ENCODE data around the gene FBXO46.
"Not testable (repeated sequence)": the region's sequence is repeated elsewhere in the genome, so short reads cannot be mapped to it uniquely, and the experiment has no call there.

FBXO46 gene

DNA sequence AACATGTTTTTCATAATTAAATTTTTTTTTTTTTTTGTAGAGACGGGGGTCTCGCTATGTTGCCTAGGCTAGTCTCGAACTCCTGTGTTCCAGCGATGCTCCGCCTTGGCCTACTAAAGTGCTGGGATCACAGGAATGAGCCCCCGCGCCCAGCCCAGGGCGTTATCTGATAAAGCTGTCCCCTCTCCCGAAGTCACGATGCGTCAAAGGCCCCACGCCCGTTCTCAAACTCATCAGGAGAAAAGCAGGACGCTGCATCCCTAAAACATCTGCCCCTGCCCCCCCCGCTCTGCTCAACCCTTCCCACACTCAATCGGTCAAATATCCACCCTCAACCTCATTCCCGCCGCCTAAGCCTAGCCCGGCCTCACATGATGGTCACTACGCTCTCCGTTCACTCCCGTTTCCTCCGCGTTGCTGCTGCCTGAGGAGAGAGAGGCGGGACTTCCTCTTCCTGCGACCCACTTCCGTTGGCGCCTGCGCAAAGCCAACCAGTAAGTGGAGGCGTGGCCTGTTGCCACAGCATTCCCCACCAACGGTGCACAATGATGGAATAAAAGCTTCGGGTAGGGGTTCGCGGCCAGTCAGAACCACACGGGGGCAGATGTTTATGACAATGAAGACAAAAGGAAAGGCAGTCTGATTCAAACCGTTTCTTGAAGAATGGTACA is 39.0 kb downstream of the FBXO46 start, which contains the start of gene SNRPD2:
Gene SNRPD2 (minus strand): TSS at position 438 of the 671 bp plus-strand sequence. CDS start 65 bp downstream, at position 373.
- H3K27me3 Mint-ChIP-seq: no peaks in the 10 kb centered on the region
- no peaks in the 10 kb centered on the region for H3K9me3 Mint-ChIP-seq
- ATAC-seq: peak; percentile 59
- H3K27ac Mint-ChIP-seq: peak within 1 kb of the TSS; percentile 98 to 100
- H3K4me3 Mint-ChIP-seq: peak within 1 kb of the TSS; percentile 98 to 99
- peaks cover 41% of the 10 kb centered on the region for H3K4me1 Mint-ChIP-seq
- DNase-seq: peak; percentile 93 to 94

DNA sequence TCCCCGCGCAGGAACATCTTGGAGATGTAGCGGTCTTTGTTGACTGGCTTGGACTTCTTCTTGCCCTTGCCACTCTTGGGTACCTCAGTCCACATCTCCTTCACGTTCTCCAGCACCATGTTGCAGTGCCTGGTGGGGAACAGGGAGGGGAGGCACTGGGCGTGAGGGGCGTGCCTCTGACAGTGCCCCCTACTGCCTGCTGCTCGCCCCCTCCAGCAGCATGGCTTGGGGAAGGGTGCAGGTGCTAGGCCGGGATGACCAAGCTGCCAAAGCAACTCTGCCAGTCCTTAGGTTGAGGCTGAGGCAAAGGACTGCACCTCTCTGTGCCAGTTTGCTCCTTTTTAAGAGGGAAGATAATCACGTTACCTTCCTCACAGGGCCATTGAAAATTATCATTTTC is 43.1 kb downstream of the FBXO46 start:
- no peaks in the 10 kb centered on the region for H3K9me3 Mint-ChIP-seq
- ATAC-seq: no peak
- no peaks in the 10 kb centered on the region for H3K27me3 Mint-ChIP-seq
- no peak overlapping the region for H3K4me3 Mint-ChIP-seq
- no peak overlapping the region for H3K27ac Mint-ChIP-seq
- peaks cover 28% of the 10 kb centered on the region for H3K4me1 Mint-ChIP-seq
- no peak for DNase-seq

DNA sequence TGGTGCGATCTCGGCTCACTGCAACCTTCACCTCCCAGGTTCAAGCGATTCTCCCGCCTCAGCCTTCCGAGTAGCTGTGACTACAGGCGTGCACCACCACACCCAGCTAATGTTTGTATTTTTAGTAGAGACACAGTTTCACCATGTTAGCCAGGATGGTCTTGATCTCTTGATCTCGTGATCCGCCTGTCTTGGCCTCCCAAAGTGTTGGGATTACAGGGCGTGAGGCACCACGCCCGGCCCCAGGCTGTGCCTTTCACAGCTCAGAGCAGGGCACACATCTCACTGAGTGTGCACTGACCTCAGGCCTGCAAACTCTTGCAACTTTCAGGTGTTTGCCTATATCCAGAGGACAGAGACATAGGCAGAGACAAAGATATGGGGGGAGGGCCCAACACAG is 45.7 kb downstream of the FBXO46 start:
- H3K9me3 Mint-ChIP-seq, DNase-seq, H3K4me3 Mint-ChIP-seq, ATAC-seq, H3K27me3 Mint-ChIP-seq, H3K27ac Mint-ChIP-seq: not testable (repeated sequence)
- peaks cover 23% of the 10 kb centered on the region for H3K4me1 Mint-ChIP-seq

GRCh38 chr19:45682908-45683307 is 47.8 kb downstream of the FBXO46 start:
- Mint-ChIP-seq H3K4me3 (no peak overlapping the region), H3K27ac (peak overlapping the region in 1 of 2 donors; percentile 28), H3K4me1 (peaks cover 18% of the 10 kb centered on the region), H3K9me3 (no peaks in the 10 kb centered on the region), H3K27me3 (no peaks in the 10 kb centered on the region)
- ATAC-seq: no peak
- DNase-seq: no peak

GRCh38 chr19:45682117-45682516 is 48.6 kb downstream of the FBXO46 start:
- no peak for ATAC-seq
- Mint-ChIP-seq H3K9me3 (no peaks in the 10 kb centered on the region), H3K27me3 (no peaks in the 10 kb centered on the region), H3K27ac (no peak overlapping the region), H3K4me3 (peak overlapping the region; percentile 0 to 35), H3K4me1 (peaks cover 26% of the 10 kb centered on the region)
- DNase-seq: no peak

DNA sequence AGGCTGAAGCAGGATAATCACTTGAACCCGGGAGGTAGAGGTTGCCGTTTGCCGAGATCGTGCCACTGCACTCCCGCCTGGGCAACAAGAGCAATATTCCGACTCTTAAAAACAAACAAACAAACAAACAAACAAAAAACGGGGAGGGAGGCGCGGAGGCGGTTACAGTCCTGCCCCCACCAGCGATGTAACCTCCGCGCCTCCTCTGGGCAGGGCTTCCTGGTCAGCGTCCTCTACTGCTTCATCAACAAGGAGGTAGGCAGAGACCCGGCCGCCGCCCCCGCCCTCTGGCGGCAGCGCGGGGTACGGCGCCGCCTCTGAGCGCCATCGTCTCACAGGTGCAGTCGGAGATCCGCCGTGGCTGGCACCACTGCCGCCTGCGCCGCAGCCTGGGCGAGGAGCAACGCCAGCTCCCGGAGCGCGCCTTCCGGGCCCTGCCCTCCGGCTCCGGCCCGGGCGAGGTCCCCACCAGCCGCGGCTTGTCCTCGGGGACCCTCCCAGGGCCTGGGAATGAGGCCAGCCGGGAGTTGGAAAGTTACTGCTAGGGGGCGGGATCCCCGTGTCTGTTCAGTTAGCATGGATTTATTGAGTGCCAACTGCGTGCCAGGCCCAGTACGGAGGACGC is 49.2 kb downstream of the FBXO46 start:
- Mint-ChIP-seq H3K27ac (peak overlapping the region in 1 of 2 donors; percentile 76), H3K4me3 (peak overlapping the region; percentile 72 to 86), H3K9me3 (no peaks in the 10 kb centered on the region), H3K4me1 (peaks cover 32% of the 10 kb centered on the region), H3K27me3 (no peaks in the 10 kb centered on the region)
- DNase-seq (peak; percentile 88 to 91), ATAC-seq (peak; percentile 89)

DNA sequence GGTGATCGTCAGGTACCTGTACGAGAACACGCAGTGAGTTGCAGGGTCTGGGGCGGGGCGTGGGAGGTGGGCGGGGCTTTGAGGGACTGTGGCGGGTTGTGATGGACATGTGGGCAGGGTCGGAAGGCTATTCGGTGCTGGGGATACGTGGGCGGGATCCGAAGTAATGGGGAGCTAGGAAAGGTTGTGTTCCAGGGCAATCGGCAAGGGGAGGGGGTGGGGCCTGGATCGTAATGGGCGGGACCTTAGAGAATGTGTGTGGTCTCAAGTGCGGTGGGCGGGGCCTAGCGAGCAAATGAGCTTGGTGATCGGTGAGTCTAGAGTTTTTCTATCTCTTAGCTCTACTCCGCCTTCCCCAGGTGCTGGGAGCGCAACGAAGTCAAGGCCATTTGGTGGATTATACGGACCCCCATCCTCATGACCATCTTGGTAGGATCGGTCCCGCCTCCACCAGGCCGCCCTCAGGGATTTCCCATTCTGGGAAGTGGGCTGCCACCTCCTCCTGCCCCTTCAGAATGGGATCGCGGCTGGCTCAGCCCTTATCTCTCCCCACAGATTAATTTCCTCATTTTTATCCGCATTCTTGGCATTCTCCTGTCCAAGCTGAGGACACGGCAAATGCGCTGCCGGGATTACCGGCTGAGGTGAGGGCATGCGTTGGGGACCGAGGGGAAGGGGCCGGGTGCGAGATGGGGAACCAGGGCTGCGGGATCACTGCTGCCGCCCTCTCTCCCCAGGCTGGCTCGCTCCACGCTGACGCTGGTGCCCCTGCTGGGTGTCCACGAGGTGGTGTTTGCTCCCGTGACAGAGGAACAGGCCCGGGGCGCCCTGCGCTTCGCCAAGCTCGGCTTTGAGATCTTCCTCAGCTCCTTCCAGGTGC is 53.1 kb downstream of the FBXO46 start:
- peak overlapping the region; percentile 80 to 90 for H3K4me3 Mint-ChIP-seq
- peaks cover 40% of the 10 kb centered on the region for H3K4me1 Mint-ChIP-seq
- ATAC-seq: peak; percentile 64
- H3K27me3 Mint-ChIP-seq: no peaks in the 10 kb centered on the region
- DNase-seq: peak; percentile 72 to 82
- H3K27ac Mint-ChIP-seq: peak overlapping the region in 1 of 2 donors; percentile 53
- no peaks in the 10 kb centered on the region for H3K9me3 Mint-ChIP-seq

GRCh38 chr19:45676851-45677263 is 53.8 kb downstream of the FBXO46 start:
- peak overlapping the region; percentile 56 to 90 for H3K4me3 Mint-ChIP-seq
- ATAC-seq (peak; percentile 56), DNase-seq (peak in 1 of 2 donors; percentile 56)
- H3K4me1 Mint-ChIP-seq: peaks cover 36% of the 10 kb centered on the region
- H3K9me3 Mint-ChIP-seq: no peaks in the 10 kb centered on the region
- H3K27ac Mint-ChIP-seq: no peak overlapping the region
- no peaks in the 10 kb centered on the region for H3K27me3 Mint-ChIP-seq

DNA sequence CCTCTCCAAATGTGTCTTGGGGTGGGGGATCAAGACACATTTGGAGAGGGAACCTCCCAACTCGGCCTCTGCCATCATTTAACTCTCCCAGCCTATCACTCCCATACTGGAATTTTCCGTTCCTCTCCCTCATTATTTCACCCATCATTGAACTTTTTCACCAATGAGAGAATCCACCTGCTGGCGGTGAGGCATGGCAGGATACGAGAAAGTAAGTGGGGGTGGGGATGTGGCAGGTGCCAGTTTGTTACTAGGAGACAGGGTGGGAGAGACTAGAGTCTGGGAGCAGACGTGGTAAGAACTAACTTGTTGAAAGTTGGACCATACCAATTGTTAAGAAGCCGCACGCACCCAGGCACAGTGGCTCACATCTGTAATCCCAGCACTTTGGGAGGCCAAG is 55.8 kb downstream of the FBXO46 start:
- DNase-seq (no peak), ATAC-seq (no peak)
- no peaks in the 10 kb centered on the region for H3K9me3 Mint-ChIP-seq
- H3K27ac Mint-ChIP-seq: no peak overlapping the region
- peaks cover 44% of the 10 kb centered on the region for H3K4me1 Mint-ChIP-seq
- H3K4me3 Mint-ChIP-seq: no peak overlapping the region
- H3K27me3 Mint-ChIP-seq: peaks cover 14% of the 10 kb centered on the region

DNA sequence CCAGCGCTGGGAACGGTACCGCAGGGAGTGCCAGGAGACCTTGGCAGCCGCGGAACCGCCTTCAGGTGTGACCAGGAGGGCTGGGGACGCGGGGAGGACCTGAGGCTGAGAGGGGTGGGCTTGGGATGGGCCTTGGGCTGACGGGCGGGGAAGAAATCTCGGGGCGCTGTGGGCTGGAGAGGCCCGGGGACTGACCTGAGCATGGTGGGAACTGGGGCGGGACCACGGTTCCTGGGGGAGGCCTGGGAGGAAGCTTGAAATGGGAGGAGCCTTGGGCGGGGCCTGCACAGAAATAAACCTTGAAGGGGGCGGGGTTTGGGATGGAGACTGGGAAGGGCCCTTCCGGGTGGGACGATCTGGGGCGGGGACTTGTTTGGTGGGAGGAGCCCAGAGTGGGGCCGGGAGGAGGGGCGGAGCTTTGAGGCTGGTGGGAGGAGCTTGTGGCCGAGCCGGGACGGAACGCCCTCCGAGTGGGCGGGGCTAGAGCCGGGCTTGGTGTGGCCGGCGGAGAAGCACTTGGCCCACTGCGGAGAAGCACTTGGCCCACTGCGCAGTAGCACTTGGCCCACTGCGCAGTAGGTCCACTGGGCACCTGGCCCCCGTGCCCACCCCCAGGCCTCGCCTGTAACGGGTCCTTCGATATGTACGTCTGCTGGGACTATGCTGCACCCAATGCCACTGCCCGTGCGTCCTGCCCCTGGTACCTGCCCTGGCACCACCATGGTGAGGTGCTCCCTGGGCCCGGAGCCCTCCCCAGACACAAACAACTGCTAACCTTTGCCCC is 59.8 kb downstream of the FBXO46 start:
- peaks cover 24% of the 10 kb centered on the region for H3K27me3 Mint-ChIP-seq

DNA sequence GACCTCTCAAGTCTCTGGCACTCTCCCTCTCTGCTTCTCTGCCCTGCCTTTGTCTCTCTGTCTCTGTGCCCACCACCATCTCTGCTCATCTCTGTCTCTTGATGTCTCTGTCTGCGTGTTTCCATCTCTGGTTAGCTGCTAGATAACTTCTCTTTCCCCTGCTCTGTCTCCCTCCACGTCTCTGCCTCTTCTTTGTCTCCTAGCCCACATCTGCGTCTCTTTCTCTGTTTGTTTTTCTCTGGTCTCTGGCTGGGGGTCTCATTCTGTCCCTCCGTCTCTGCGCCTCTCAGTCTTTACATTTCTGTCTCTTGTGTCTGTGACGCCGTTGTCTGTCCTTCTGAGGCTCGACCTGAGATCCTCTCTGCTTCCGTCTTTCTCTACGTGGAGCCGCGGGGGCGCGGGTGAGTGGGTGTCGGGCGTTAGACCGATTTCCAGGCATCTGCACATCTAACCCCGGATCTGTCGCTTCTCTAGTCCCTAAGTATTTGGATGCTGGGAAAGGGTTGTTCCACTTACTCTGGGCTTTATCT is 62.3 kb downstream of the FBXO46 start:
- Mint-ChIP-seq H3K4me1 (peaks cover 40% of the 10 kb centered on the region), H3K9me3 (no peaks in the 10 kb centered on the region), H3K27ac (peak overlapping the region; percentile 74 to 83), H3K4me3 (peak overlapping the region; percentile 86 to 90), H3K27me3 (peaks cover 24% of the 10 kb centered on the region)
- ATAC-seq (peak; percentile 0), DNase-seq (no peak)

More for the DNA sequence above, 59.8 kb downstream of the FBXO46 start:
- ATAC-seq: peak; percentile 51
- peak overlapping the region; percentile 71 to 75 for H3K4me3 Mint-ChIP-seq
- peaks cover 41% of the 10 kb centered on the region for H3K4me1 Mint-ChIP-seq
- peak overlapping the region in 1 of 2 donors; percentile 12 for H3K27ac Mint-ChIP-seq
- DNase-seq: peak; percentile 80 to 81
- H3K9me3 Mint-ChIP-seq: no peaks in the 10 kb centered on the region

DNA sequence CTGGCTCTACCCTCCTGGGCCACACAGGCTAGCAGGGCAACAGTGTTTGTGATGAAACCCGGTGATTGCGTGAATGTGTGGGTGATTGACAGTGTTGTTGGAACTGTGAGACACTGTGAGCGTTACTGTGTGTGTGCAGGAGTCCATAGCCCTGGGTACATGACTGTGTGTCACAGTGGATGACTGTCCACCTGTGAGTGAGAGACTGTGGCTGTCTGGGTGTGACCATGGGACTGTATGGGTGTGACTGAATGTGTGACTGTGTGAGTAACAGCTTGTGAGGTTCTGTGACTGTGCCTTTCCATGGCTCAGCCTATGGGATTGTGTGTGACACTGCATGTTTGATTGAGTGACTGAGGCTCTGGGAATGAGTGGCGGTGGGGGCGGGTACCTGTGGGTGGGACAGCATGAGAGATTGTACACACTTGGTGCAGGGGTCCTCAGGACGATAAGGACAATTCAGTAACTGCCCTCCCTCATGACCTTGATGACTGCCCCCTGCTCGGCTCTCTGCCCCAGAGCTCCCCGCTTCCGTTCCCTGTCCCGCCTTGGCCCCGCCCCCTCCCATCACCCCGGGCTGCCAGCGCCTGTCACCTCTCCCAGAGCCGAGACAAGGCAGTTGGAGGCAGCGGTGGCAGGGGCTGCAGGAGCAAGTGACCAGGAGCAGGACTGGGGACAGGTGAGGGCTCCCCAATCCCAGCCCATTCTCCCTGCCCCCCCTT is 62.9 kb downstream of the FBXO46 start, which contains the start of gene GIPR:
Gene GIPR (plus strand): TSS at position 602 of the 722 bp plus-strand sequence. CDS start 1,300 bp downstream, outside the sequence.
- DNase-seq: peak in 1 of 2 donors; percentile 68
- H3K27ac Mint-ChIP-seq: peak within 1 kb of the TSS; percentile 74 to 83
- H3K27me3 Mint-ChIP-seq: peaks cover 24% of the 10 kb centered on the region
- no peaks in the 10 kb centered on the region for H3K9me3 Mint-ChIP-seq
- peak within 1 kb of the TSS; percentile 86 to 90 for H3K4me3 Mint-ChIP-seq
- ATAC-seq: peak; percentile 85
- H3K4me1 Mint-ChIP-seq: peaks cover 40% of the 10 kb centered on the region

DNA sequence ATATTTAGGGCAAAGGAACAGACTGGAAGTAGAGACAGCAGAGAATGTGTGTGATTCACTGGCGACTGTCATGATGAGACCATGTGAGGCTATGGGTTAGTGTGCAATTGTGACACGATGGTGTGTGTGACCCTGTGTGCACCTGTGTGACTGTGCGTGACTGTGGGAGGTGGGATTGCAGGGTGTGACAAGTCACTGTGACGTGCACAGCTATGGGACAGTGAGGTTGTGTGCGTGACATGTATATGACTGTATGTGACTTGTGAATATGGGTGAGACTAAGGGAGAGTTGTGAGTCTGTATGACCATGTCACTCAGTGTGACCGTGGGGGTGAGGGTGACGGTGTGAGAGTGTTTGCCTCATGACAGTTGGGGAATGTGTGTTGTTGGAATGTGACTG is 66.1 kb downstream of the FBXO46 start:
- DNase-seq: no peak
- Mint-ChIP-seq H3K27me3 (peaks cover 9% of the 10 kb centered on the region), H3K4me1 (peaks cover 23% of the 10 kb centered on the region), H3K4me3 (no peak overlapping the region), H3K9me3 (no peaks in the 10 kb centered on the region), H3K27ac (no peak overlapping the region)
- ATAC-seq: no peak

DNA sequence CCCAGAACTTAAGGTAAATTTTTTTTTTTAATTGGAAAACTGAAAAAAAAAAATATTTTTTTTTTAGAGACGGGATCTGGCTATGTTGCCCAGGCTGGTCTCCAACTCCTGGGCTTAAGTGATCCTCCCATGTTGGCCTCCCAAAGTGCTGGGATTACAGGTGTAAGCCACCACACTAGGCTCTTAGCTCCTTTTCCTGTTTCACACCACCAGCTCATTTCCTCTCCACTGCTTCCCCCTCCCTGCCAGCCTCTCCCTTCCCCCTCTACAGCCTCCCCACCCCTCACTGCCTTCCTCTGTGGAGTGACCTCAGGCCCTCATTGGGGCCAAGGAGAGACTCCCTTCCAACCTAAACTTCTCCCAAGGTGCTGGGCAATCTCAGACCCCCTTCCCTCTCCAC is 66.9 kb downstream of the FBXO46 start:
- DNase-seq (no peak), ATAC-seq (no peak)
- H3K4me3 Mint-ChIP-seq: no peak overlapping the region
- no peaks in the 10 kb centered on the region for H3K9me3 Mint-ChIP-seq
- peaks cover 9% of the 10 kb centered on the region for H3K27me3 Mint-ChIP-seq
- H3K4me1 Mint-ChIP-seq: peaks cover 15% of the 10 kb centered on the region
- H3K27ac Mint-ChIP-seq: no peak overlapping the region
